Activated CD4-positive, alpha-beta T cell treated with anti-CD3 and anti-CD28 coated beads, Interleukin-2, amount 10 ng/mL, durations not matched to agents 7 days and 5 days (primary cell): ENCODE results near the gene FBXL20. TPM values are rescaled to one million over a fixed set of nuclear protein-coding genes. Genes with fewer than 3 reads are reported as not detected.
A peak's percentile ranks its signal among the peaks of the same experiment; 100 is the strongest.
"Not testable (repeated sequence)": the region's sequence is repeated elsewhere in the genome, so short reads cannot be mapped to it uniquely, and the experiment has no call there.

Experiments
- CTCF ChIA-PET: fragments of 350-600 bp; sonication (Branson Sonifier 250); formaldehyde crosslinking; loops from one replicate; lab custom pipeline; 2021; ENCODE audit warnings: antibody characterized with exemption; lab: Charles Lee
- POLR2A ChIA-PET: fragments of 350-600 bp; sonication (Branson Sonifier 250); formaldehyde crosslinking; loops from one replicate; lab custom pipeline; 2021; ENCODE audit warnings: antibody characterized with exemption; lab: Charles Lee
- DNase-seq: peaks from one replicate; pipeline ENCODE4 v3.0.0-alpha.2; 2020
- H3K27ac Mint-ChIP-seq: one replicate; pipeline ENCODE4 v1.8.0; 2021; ENCODE audit warnings: mild to moderate bottlenecking, moderate library complexity, mixed read lengths
- H3K27me3 Mint-ChIP-seq: one replicate; pipeline ENCODE4 v1.8.0; 2021; ENCODE audit warnings: mixed read lengths
- H3K36me3 Mint-ChIP-seq: one replicate; pipeline ENCODE4 v1.8.0; 2021; ENCODE audit warnings: low read depth, mixed read lengths
- H3K4me1 Mint-ChIP-seq: one replicate; pipeline ENCODE4 v1.8.0; 2021; ENCODE audit warnings: mixed read lengths
- H3K4me3 Mint-ChIP-seq: one replicate; pipeline ENCODE4 v1.8.0; 2021; ENCODE audit warnings: mild to moderate bottlenecking, moderate library complexity, mixed read lengths
- H3K9me3 Mint-ChIP-seq: one replicate; pipeline ENCODE4 v1.8.0; 2021; ENCODE audit warnings: mixed read lengths
- total RNA-seq, 2 experiments: library from RNA; stranded (reverse); gene quantifications; one replicate each; pipeline ENCODE4 v1.2.3, GENCODE V29; 2021

The FBXL20 gene
- total RNA-seq, 2 experiments from 2014 or later: 13.1 to 13.7 TPM

DNA sequence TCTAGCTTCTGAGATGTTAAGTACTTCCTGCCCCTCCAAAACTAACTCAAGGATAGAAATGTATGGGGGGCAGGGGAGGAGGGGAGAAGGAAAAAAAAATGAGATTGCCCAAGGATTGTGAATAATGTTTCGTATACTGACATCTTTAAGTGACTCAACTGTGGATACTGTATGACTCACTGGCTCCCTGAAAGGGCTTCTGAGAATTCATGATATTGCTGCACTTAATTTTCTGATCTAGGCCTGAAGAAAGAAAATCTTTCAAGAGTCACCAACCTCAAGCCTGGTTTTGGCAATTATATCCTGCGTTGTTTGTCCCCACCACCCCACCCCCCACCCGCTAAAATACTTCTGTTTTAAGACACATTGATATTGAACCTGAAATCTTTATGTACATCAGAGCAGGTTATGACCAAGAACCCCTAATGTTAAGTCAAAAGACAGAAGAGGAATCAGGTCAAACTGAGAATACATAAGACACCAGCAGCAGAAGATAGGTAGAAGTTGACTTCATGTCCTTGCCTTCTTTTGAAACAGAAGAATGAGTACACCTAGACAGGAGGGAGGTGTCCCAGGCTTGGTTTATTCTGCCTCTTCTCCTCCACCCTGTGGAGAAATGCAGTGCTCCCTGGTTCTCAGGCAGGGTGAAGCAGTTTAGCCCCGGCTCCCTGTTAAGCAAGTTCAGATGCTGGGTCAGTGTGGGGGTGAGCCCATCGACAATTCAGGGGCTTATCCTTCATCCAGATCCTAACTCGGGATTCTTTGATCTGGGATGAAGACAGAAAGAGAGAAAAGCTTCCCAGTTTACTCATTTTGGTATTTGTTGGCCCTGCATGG is 3.3 kb upstream of the FBXL20 start:
- H3K4me1 Mint-ChIP-seq: peaks cover 44% of the 10 kb centered on the region
- ChIA-PET POLR2A (no interaction called here), CTCF (interaction anchor here (0.6 to 1.7 kb wide), 3 partner anchors 10 to 1913 kb away, joined by 3 to 5 read pairs (median 4); no protein-coding TSS in a partner anchor)
- H3K4me3 Mint-ChIP-seq: no peak overlapping the region
- no peaks in the 10 kb centered on the region for H3K9me3 Mint-ChIP-seq
- no peaks in the 10 kb centered on the region for H3K27me3 Mint-ChIP-seq
- DNase-seq: peak; percentile 14
- H3K27ac Mint-ChIP-seq: peak overlapping the region; percentile 58
- H3K36me3 Mint-ChIP-seq: peaks cover 27% of the 10 kb centered on the region

DNA sequence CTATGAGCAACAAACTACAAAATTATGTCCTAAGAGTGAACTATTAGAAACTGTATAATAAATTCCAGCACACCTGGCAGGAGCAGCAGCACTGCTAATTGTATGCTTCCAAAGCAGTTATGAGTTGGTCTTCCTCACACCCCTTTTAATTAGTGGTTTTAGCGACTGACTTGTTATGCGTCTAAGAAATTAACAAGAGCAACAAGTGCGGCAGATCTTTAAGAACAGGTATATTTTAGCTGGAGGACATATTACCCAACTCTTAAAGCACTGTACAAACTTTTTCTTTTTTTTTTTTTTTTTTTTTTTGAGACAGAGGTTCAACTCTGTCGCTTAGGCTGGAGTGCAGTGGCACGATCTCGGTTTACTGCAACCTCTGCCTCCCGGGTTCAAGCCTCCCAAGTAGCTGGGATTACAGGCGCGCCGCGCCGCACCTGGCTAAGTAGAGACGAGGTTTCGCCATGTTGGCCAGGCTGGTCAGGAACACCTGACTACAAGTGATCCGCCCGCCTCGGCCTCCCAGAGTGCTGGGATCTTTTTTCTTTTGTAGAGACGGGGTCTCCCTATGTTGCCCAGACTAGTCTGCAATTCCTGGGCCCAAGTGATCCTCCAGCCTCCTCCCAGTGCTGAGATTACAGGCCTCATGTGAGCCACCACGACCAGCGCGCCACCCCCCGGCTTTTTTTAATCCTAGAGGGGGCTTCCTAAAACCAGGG is 1.6 kb upstream of the FBXL20 start:
- no peaks in the 10 kb centered on the region for H3K9me3 Mint-ChIP-seq
- peaks cover 13% of the 10 kb centered on the region for H3K36me3 Mint-ChIP-seq
- DNase-seq: no peak
- H3K27ac Mint-ChIP-seq: peak overlapping the region; percentile 43
- peaks cover 48% of the 10 kb centered on the region for H3K4me1 Mint-ChIP-seq
- ChIA-PET POLR2A (interaction anchor here (0.5 to 0.8 kb wide), 2 partner anchors 18 to 339 kb away, joined by 3 to 9 read pairs; no protein-coding TSS in a partner anchor), CTCF (interaction anchor here (0.6 to 0.7 kb wide), 2 partner anchors 13 to 38 kb away, joined by 3 to 5 read pairs; no protein-coding TSS in a partner anchor)
- peak overlapping the region; percentile 96 for H3K4me3 Mint-ChIP-seq
- H3K27me3 Mint-ChIP-seq: no peaks in the 10 kb centered on the region

DNA sequence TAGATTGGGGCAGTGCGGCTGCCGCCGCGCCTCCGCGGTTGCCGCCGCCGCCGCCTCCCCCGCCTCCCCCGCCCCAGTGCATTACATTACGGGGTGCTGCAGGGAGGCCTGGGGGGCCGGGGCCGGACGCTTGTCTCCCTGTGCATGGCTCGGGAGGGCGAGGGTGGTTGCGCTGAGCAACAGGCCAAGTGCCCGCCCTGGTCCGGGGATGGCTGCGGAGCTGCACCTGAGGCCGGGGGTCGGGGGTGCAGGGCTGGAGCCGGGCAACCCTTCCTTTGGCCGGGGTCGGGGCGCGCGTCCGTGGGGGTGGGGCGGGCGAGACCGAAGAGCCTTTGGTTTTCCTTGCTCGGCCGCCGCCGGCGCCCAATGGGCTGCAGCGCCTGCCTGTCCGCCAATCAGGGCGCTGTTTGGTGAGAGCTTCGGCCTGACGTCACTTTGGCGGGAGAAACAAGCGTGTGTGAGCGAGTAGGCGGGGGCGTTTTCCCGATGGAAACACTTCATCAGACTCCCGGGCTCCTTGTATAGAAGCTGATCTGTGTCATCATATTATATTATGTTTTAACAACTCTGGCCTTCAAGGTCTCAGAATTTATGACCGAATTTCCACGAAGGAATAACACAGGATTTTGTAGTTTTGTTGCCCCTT is 941 bp upstream of the FBXL20 start:
- Mint-ChIP-seq H3K27ac (peak overlapping the region; percentile 98), H3K4me1 (peaks cover 45% of the 10 kb centered on the region)

DNA sequence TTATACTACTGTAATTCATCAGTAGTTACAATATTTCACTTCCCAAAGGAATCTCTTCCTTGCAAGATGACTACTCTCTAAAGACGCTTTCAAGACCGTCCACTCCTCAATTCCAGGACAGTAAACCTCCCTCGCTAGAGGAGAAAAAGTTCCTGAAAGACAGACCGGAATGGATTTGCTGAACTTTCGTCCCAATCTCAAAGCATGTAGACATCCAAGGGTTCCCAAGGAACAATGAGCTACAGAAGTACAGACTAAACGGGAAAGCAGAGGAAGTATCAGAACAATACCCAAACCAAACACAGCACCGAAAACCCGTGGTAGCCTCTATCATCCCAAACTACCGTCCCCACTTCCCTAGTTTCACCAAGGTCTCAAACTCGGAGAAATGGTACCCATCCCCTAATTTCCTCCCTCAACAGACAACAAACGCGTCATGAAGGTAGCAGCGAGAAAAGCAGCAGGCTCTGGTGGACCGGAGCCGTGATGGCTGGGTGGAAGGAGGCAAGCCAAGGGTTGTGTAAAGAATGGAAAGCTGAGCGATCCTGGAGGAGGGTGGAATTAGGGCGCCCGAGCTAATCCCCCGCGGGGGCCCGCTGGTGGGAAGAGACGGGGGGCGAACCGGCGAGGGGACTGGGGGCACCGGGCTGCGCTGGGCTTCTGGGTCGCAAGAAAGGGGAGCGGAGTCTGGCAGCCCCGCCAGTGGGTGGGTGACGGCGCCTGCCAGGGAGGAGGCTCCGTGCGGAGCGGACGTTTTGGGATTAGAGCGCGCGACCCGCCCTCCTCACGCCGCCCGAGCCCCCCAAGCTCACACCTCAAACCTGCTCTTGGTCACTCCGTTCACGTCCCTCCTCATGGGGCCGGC is 647 bp downstream of the FBXL20 start:
- peaks cover 9% of the 10 kb centered on the region for H3K36me3 Mint-ChIP-seq
- H3K4me1 Mint-ChIP-seq: peaks cover 36% of the 10 kb centered on the region
- H3K27ac Mint-ChIP-seq: peak overlapping the region; percentile 91
- ChIA-PET CTCF (no interaction called here), POLR2A (no interaction called here)
- H3K9me3 Mint-ChIP-seq: no peaks in the 10 kb centered on the region
- no peaks in the 10 kb centered on the region for H3K27me3 Mint-ChIP-seq
- H3K4me3 Mint-ChIP-seq: peak overlapping the region; percentile 96
- DNase-seq: peak; percentile 14

More for the DNA sequence above, 941 bp upstream of the FBXL20 start:
- POLR2A ChIA-PET: interaction anchor here (0.5 to 0.8 kb wide), 2 partner anchors 18 to 338 kb away, joined by 3 to 9 read pairs; no protein-coding TSS in a partner anchor
- peak overlapping the region; percentile 96 for H3K4me3 Mint-ChIP-seq
- no peaks in the 10 kb centered on the region for H3K9me3 Mint-ChIP-seq
- H3K27me3 Mint-ChIP-seq: no peaks in the 10 kb centered on the region
- H3K36me3 Mint-ChIP-seq: peaks cover 10% of the 10 kb centered on the region
- CTCF ChIA-PET: interaction anchor here (0.6 to 0.7 kb wide), 2 partner anchors 12 to 39 kb away, joined by 3 to 5 read pairs; no protein-coding TSS in a partner anchor
- peak; percentile 93 for DNase-seq

DNA sequence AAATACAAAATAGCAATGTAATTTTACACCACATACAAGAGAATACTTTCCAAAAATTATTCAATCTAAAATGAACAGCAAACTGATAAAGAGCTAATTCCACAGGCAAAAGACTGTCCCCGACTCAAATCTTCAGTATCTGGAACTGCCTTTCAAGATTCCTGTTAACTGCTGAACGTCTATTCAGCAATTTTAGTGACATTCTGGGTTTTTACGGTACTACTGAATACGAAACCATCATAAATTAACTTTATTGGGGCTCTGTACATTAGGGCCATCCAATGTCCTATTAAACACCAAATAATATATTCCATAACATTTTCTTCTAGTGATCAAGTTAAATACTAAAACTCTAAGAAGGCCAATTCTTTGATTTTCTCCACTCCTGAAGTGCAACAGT is 1.6 kb downstream of the FBXL20 start:
- no peak overlapping the region for H3K27ac Mint-ChIP-seq
- peaks cover 28% of the 10 kb centered on the region for H3K4me1 Mint-ChIP-seq
- no peaks in the 10 kb centered on the region for H3K27me3 Mint-ChIP-seq
- no peak for DNase-seq
- ChIA-PET CTCF (interaction anchor here (0.8 kb wide), 1 partner anchor 15 kb away, joined by 3 read pairs; no protein-coding TSS in a partner anchor), POLR2A (no interaction called here)
- peak overlapping the region; percentile 96 for H3K4me3 Mint-ChIP-seq
- peaks cover 3% of the 10 kb centered on the region for H3K36me3 Mint-ChIP-seq
- no peaks in the 10 kb centered on the region for H3K9me3 Mint-ChIP-seq

DNA sequence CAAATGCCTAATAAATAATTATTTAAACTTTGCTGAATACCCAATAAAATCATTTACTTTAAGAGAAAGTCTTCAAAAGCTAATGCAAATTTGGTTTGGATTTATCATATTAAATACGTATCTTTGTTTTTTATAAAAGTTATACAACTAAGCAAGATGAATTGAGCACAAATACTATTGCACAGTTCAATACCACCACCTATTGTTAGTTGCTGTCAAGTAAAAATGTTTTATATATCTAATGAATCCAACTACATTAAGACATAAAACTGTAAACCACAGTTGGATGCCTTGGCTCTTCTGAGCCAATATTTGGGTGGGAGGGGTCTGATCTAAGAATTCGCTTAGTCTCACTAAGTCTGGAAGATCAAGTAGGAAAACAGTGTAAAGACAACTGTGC is 7.7 kb downstream of the FBXL20 start:
- no peaks in the 10 kb centered on the region for H3K36me3 Mint-ChIP-seq
- no peak overlapping the region for H3K27ac Mint-ChIP-seq
- H3K4me1 Mint-ChIP-seq: peaks cover 3% of the 10 kb centered on the region
- H3K4me3 Mint-ChIP-seq: no peak overlapping the region
- H3K9me3 Mint-ChIP-seq: no peaks in the 10 kb centered on the region
- ChIA-PET POLR2A (no interaction called here), CTCF (interaction anchor here (0.7 kb wide), 1 partner anchor 16 kb away, joined by 3 read pairs; no protein-coding TSS in a partner anchor)
- H3K27me3 Mint-ChIP-seq: no peaks in the 10 kb centered on the region
- DNase-seq: no peak

DNA sequence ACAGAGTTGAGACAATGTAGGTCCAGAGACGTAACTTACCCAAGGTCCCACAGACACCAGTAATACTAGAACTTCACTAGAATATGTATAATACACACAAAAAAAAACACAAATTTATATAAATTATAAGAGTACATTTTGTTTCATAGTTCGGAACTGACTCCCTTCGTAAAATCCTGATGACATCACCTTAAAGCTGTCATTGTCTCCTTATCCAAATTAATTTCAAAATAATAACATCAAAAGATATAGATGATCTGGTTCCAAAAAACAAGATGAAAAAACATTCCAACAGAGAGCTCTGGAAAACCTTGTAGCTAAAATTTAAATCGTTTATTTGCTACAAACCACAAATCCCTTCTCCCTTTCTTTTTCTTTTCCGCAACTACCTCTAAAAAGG is 10.0 kb downstream of the FBXL20 start:
- Mint-ChIP-seq H3K4me1 (peaks cover 5% of the 10 kb centered on the region), H3K4me3 (no peak overlapping the region), H3K27ac (no peak overlapping the region), H3K9me3 (no peaks in the 10 kb centered on the region), H3K27me3 (no peaks in the 10 kb centered on the region), H3K36me3 (no peaks in the 10 kb centered on the region)
- ChIA-PET CTCF (interaction anchor here (0.6 kb wide), 1 partner anchor 184 kb away, joined by 6 read pairs; no protein-coding TSS in a partner anchor), POLR2A (no interaction called here)
- no peak for DNase-seq

DNA sequence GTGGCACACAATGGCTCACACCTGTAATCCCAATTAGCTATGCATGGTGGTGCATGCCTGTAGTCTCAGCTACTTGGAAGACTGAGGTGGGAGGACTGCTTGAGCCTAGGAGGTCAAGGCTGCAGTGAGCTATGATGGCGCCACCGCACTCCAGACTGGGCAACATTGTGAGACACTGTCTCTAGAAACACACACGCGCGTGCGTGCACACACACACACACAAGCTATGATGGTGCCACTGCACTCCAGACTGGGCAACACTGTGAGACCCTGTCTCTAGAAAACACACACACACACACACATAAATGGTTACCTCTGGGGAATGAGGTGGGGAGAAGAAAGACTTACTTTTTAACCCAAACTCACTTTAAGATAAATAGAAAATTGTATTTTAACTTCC is 16.4 kb downstream of the FBXL20 start:
- ChIA-PET POLR2A (no interaction called here), CTCF (interaction anchor here (0.7 kb wide), 1 partner anchor 14 kb away, joined by 3 read pairs; no protein-coding TSS in a partner anchor)
- no peak overlapping the region for H3K27ac Mint-ChIP-seq
- H3K4me3 Mint-ChIP-seq: no peak overlapping the region
- H3K36me3 Mint-ChIP-seq: no peaks in the 10 kb centered on the region
- H3K9me3 Mint-ChIP-seq: no peaks in the 10 kb centered on the region
- no peaks in the 10 kb centered on the region for H3K27me3 Mint-ChIP-seq
- H3K4me1 Mint-ChIP-seq: peaks cover 4% of the 10 kb centered on the region
- no peak for DNase-seq

DNA sequence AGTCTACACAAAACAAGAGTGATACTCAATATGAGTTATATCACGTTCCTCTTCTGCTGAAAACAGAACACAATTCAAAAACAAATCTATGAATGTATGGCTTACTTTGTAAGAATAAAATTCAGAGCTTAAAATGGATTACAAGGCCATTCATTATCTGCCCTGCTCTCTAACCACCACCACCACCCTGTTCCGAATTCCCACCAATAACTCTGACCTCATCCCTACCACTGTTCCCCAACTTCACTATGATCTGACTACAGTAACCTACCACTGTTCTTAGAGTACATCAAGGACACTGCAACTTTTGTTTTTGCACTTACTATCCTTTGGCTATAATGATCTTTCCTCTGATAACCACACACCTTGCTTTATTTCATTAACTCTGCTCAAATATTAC is 21.3 kb downstream of the FBXL20 start:
- Mint-ChIP-seq H3K27me3 (no peaks in the 10 kb centered on the region), H3K9me3 (no peaks in the 10 kb centered on the region), H3K4me1 (peaks cover 16% of the 10 kb centered on the region), H3K36me3 (no peaks in the 10 kb centered on the region), H3K4me3 (no peak overlapping the region), H3K27ac (no peak overlapping the region)
- no peak for DNase-seq
- POLR2A ChIA-PET: no interaction called here
- CTCF ChIA-PET: interaction anchor here (1.2 kb wide), 1 partner anchor 9 kb away, joined by 3 read pairs; no protein-coding TSS in a partner anchor

DNA sequence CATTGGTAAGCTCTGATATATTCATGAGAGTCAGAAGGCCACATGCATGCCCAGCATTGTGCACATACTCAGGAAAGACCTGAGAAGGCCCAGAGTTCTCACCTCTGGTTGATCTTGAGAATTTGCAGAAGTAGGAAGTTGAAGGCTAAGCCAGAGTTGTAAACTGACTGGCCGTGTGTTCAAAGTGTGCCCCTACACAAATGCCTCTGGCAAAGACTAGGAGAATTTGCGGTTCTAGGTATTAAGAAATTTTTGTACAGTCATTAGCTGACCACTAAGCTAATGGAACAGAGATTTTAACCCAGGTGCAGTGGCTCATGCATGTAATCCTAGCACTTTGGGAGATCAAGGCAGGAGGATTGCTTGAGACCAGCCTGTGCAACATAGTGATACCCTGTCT is 25.0 kb downstream of the FBXL20 start:
- peaks cover 14% of the 10 kb centered on the region for H3K4me1 Mint-ChIP-seq
- no peaks in the 10 kb centered on the region for H3K27me3 Mint-ChIP-seq
- CTCF ChIA-PET: interaction anchor here (0.5 kb wide), 1 partner anchor 16 kb away, joined by 5 read pairs; no protein-coding TSS in a partner anchor
- H3K9me3 Mint-ChIP-seq: no peaks in the 10 kb centered on the region
- H3K27ac Mint-ChIP-seq: no peak overlapping the region
- POLR2A ChIA-PET: no interaction called here
- H3K4me3 Mint-ChIP-seq: no peak overlapping the region
- no peak for DNase-seq
- no peaks in the 10 kb centered on the region for H3K36me3 Mint-ChIP-seq

DNA sequence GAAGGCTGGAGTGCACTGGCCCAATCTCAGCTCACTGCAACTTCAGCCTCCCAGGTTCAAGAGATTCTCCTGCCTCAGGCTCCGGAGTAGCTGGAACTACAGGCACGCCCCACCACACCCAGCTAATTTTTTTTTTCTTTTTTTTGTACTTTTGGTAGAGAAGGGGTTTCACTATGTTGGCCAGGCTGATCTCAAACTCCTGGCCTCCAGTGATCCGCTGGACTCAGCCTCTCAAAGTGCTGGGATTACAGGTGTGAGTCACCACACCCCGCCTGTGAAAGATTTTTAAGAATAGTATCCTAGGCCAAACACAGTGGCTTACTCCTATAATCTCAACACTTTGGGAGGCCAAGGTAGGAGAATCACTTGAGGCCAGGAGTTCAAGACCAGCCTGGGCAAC is 33.6 kb downstream of the FBXL20 start:
- H3K4me3 Mint-ChIP-seq, DNase-seq, CTCF ChIA-PET, H3K27me3 Mint-ChIP-seq, H3K27ac Mint-ChIP-seq, POLR2A ChIA-PET, H3K4me1 Mint-ChIP-seq, H3K9me3 Mint-ChIP-seq, H3K36me3 Mint-ChIP-seq: not testable (repeated sequence)
